Mesenchymal stem cell (in vitro differentiated cells and primary cell): ENCODE measurements around the gene ZNF609.

Experiments
- DNase-seq: peaks from one replicate; pipeline ENCODE4 v3.0.0-alpha.2; 2013
- H2AFZ ChIP-seq: one replicate; pipeline ENCODE4 v1.6.1; 2013; ENCODE audit warnings: low read depth, mild to moderate bottlenecking, control low read depth, inconsistent platforms, low read length, moderate library complexity
- H2AK5ac ChIP-seq: 2 replicates; pipeline ENCODE4 v1.6.1; 2013; ENCODE audit warnings: low read length, moderate library complexity, mild to moderate bottlenecking, inconsistent platforms; ENCODE audit not compliant: severe bottlenecking
- H2BK120ac ChIP-seq: one replicate; pipeline ENCODE4 v1.6.1; 2013; ENCODE audit warnings: low read depth, mild to moderate bottlenecking, inconsistent platforms, low read length, moderate library complexity
- H2BK12ac ChIP-seq, 2 experiments: one replicate each; pipeline ENCODE4 v1.6.1; 2013; ENCODE audit warnings: inconsistent platforms in 2 of 2, low read length in 2 of 2, mild to moderate bottlenecking in 2 of 2, moderate library complexity in 2 of 2, control low read depth in 1 of 2
- H2BK15ac ChIP-seq: one replicate; pipeline ENCODE4 v1.6.1; 2013; ENCODE audit warnings: mild to moderate bottlenecking, low read depth, inconsistent platforms; ENCODE audit not compliant: poor library complexity, severe bottlenecking
- H2BK5ac ChIP-seq: 2 replicates; pipeline ENCODE4 v1.6.1; 2013; ENCODE audit warnings: low read depth, mild to moderate bottlenecking, low read length, control low read depth, inconsistent platforms; ENCODE audit not compliant: poor library complexity, severe bottlenecking
- H3K14ac ChIP-seq, 2 experiments: one replicate each; pipeline ENCODE4 v1.6.1; 2013; ENCODE audit warnings: inconsistent platforms in 2 of 2, low read length in 2 of 2, control low read depth in 1 of 2, mild to moderate bottlenecking in 1 of 2, moderate library complexity in 1 of 2
- H3K18ac ChIP-seq, 2 experiments: one replicate each; pipeline ENCODE4 v1.6.1; 2013; ENCODE audit warnings: inconsistent platforms in 2 of 2, low read length in 2 of 2, control low read depth in 1 of 2, low read depth in 1 of 2, mild to moderate bottlenecking in 1 of 2
- H3K23ac ChIP-seq, 2 experiments: one replicate each; pipeline ENCODE4 v1.6.1; 2013; ENCODE audit warnings: inconsistent platforms in 2 of 2, low read length in 2 of 2, mild to moderate bottlenecking in 2 of 2, moderate library complexity in 2 of 2, control low read depth in 1 of 2
- H3K27ac ChIP-seq: 2 replicates; pipeline ENCODE4 v1.5.1; 2013; ENCODE audit warnings: mild to moderate bottlenecking, moderate library complexity, low read length, control low read depth, inconsistent platforms; ENCODE audit not compliant: poor library complexity, severe bottlenecking
- H3K27me3 ChIP-seq, 2 experiments: 2 replicates each; pipeline versions ENCODE4 v1.6.1 to v1.7.0; 2013; ENCODE audit warnings: low read length in 2 of 2, mild to moderate bottlenecking in 2 of 2, moderate library complexity in 2 of 2, control low read depth in 1 of 2, inconsistent platforms in 1 of 2; ENCODE audit not compliant: control insufficient read depth in 1 of 2, insufficient read depth in 1 of 2
- H3K36me3 ChIP-seq, 2 experiments: 2 replicates each; pipeline versions ENCODE4 v1.6.1 to v1.7.0; 2013; ENCODE audit warnings: low read length in 2 of 2, control low read depth in 1 of 2, inconsistent platforms in 1 of 2, low read depth in 1 of 2, mild to moderate bottlenecking in 1 of 2; ENCODE audit not compliant: insufficient read depth in 2 of 2, control insufficient read depth in 1 of 2
- H3K4ac ChIP-seq, 2 experiments: one replicate each; pipeline ENCODE4 v1.6.1; 2013; ENCODE audit warnings: inconsistent platforms in 2 of 2, low read length in 2 of 2, mild to moderate bottlenecking in 2 of 2, moderate library complexity in 2 of 2, control low read depth in 1 of 2, low read depth in 1 of 2
- H3K4me1 ChIP-seq: 2 replicates; pipeline ENCODE4 v1.6.1; 2013; ENCODE audit warnings: low read depth, low read length, control low read depth; ENCODE audit not compliant: control insufficient read depth, insufficient read depth
- H3K4me2 ChIP-seq: 2 replicates; pipeline ENCODE4 v1.6.1; 2013; ENCODE audit warnings: low read length, mild to moderate bottlenecking, inconsistent platforms; ENCODE audit not compliant: poor library complexity, severe bottlenecking
- H3K4me3 ChIP-seq, 2 experiments: 2 replicates each; pipeline versions ENCODE4 v1.5.1 to v1.7.0; 2013; ENCODE audit warnings: low read length in 2 of 2, mild to moderate bottlenecking in 2 of 2, control low read depth in 1 of 2, low read depth in 1 of 2; ENCODE audit not compliant: insufficient read depth in 1 of 2
- H3K79me1 ChIP-seq: replicated peaks from 2 replicates; pipeline ENCODE4 v1.6.1; 2013; ENCODE audit warnings: mild to moderate bottlenecking, control low read depth, low read length, inconsistent platforms; ENCODE audit not compliant: poor library complexity, severe bottlenecking
- H3K9ac ChIP-seq: 2 replicates; pipeline ENCODE4 v1.7.0; 2013; ENCODE audit warnings: mild to moderate bottlenecking, low read length, moderate library complexity
- H3K9me3 ChIP-seq: 2 replicates; pipeline ENCODE4 v1.7.0; 2013; ENCODE audit warnings: mild to moderate bottlenecking, low read length; ENCODE audit not compliant: control insufficient read depth
- H4K8ac ChIP-seq: one replicate; pipeline ENCODE4 v1.6.1; 2013; ENCODE audit warnings: inconsistent platforms, mild to moderate bottlenecking, low read length, moderate library complexity
- H4K91ac ChIP-seq: one replicate; pipeline ENCODE4 v1.6.1; 2013; ENCODE audit warnings: mild to moderate bottlenecking, low read length, inconsistent platforms
- WGBS: methylation state at CpG from one replicate; pipeline ENCODE4 v1.1.7; 2013; ENCODE audit warnings: mixed read lengths; 5-methylcytosine and 5-hydroxymethylcytosine counted together

Gene ZNF609

DNA sequence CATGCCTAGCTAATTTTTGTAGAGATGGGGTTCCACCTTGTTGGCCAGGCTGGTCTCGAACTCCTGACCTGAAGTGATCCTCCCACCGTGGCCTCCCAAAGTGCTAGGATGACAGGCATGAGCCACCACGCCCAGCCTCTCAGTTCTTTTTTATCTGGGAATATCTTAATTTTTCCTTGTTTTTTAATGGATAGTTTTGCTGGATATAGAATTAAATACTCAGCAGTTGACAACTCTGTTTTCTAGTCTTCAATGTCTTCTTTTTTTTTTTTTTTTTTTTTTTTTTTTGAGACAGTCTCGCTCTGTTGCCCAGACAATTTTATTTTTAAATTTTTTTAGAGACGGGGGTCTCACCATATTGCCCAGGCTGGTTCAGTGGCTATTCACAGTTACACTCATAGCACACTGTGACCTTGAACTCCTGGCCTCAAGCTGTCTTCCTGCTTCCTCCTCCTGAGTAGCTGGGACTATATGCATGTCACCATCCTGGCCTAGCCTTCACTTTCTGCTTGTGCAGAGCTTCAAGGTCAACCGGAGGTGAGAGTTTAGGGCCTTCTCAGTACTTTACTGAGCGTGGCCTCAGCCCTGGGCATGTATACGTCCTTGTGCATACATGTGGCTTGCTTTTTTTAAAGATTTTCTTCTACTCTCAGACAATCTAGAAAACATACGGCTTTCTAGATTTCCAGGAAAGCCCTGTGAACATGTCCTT is 120.5 kb downstream of the ZNF609 start:
- no peak overlapping the region for H4K8ac ChIP-seq
- no peak overlapping the region for H2BK12ac ChIP-seq
- no peak for DNase-seq
- no peak overlapping the region for H3K4me3 ChIP-seq
- H2BK5ac ChIP-seq = no peak overlapping the region
- H3K36me3 ChIP-seq = peaks cover 0 to 11% of the 10 kb centered on the region in 2 experiments
- H3K23ac ChIP-seq = no peak overlapping the region
- no peak overlapping the region for H4K91ac ChIP-seq
- 95% methylated on average over 8 of the region's 9 CpGs for WGBS
- H3K27ac ChIP-seq = no peak overlapping the region
- H3K14ac ChIP-seq = no peak overlapping the region
- H2BK120ac ChIP-seq = no peak overlapping the region
- H2AFZ ChIP-seq = no peak overlapping the region
- peaks cover 36% of the 10 kb centered on the region for H3K79me1 ChIP-seq
- no peak overlapping the region for H2AK5ac ChIP-seq
- peaks cover 2% of the 10 kb centered on the region for H3K4me1 ChIP-seq
- H3K4me2 ChIP-seq = no peak overlapping the region
- no peak overlapping the region for H3K4ac ChIP-seq
- H2BK15ac ChIP-seq = no peak overlapping the region
- H3K9me3 ChIP-seq = peaks cover 25% of the 10 kb centered on the region
- H3K27me3 ChIP-seq = no peaks in the 10 kb centered on the region
- H3K18ac ChIP-seq = no peak overlapping the region
- no peak overlapping the region for H3K9ac ChIP-seq

DNA sequence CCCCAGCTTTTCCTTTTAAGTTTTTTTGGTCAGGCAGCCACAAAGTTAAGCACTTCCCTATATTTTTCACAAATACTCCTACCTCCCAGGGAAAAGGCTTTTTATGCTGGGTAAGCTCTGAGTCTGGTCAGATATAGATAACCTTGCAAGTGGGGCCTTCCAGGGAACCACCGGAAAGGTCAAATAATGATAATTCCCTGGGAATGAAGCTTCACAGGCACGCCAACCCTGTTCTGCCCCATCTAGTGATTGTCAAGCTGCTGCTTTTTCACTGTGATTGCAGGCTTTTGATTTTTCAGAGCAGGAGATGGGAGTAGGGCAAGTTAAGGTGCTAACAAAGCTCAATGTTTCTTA is 121.0 kb downstream of the ZNF609 start:
- Histone ChIP-seq H3K23ac (no peak overlapping the region), H3K18ac (no peak overlapping the region), H4K91ac (no peak overlapping the region), H3K4me1 (peaks cover 4% of the 10 kb centered on the region), H3K27ac (no peak overlapping the region), H2AK5ac (no peak overlapping the region), H3K79me1 (peaks cover 39% of the 10 kb centered on the region), H3K4me3 (no peak overlapping the region), H2BK5ac (no peak overlapping the region), H3K14ac (no peak overlapping the region), H3K27me3 (no peaks in the 10 kb centered on the region), H2BK120ac (no peak overlapping the region), H2BK12ac (no peak overlapping the region), H3K9ac (no peak overlapping the region), H2BK15ac (no peak overlapping the region), H3K4me2 (no peak overlapping the region), H3K4ac (no peak overlapping the region), H3K36me3 (peaks cover 0 to 11% of the 10 kb centered on the region in 2 experiments), H2AFZ (no peak overlapping the region), H3K9me3 (peaks cover 25% of the 10 kb centered on the region), H4K8ac (no peak overlapping the region)
- whole genome bisulfite sequencing = 75% methylated on average over 2 of the region's 2 CpGs
- DNase-seq = no peak

DNA sequence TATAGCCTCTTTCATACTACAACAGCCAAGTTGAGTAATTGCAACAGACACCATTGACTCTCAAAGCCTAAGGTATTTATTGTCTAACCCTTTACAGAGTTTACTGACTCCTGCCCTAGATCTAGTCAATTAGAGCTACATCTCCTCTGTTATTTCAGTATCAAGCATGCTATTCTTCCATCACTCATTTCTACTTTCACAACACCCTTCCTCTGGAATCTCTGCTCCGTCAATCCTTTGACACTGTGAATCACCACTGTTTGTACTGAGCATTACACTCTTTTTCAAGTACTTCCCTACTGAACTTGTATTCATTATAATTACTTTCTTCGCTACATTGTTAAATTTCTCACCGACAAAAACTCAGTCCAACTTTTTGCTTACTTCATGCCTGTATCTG is 121.8 kb downstream of the ZNF609 start:
- H2BK5ac ChIP-seq = no peak overlapping the region
- no peak overlapping the region for H3K14ac ChIP-seq
- no peak overlapping the region for H3K18ac ChIP-seq
- no peak overlapping the region for H3K4me3 ChIP-seq
- H4K91ac ChIP-seq = no peak overlapping the region
- H3K79me1 ChIP-seq = peaks cover 41% of the 10 kb centered on the region
- no peak overlapping the region for H2AFZ ChIP-seq
- H3K23ac ChIP-seq = no peak overlapping the region
- H3K27me3 ChIP-seq = no peaks in the 10 kb centered on the region
- peaks cover 0 to 11% of the 10 kb centered on the region in 2 experiments for H3K36me3 ChIP-seq
- peaks cover 25% of the 10 kb centered on the region for H3K9me3 ChIP-seq
- H3K4ac ChIP-seq = no peak overlapping the region
- H2BK120ac ChIP-seq = no peak overlapping the region
- H4K8ac ChIP-seq = no peak overlapping the region
- peaks cover 4% of the 10 kb centered on the region for H3K4me1 ChIP-seq
- no peak overlapping the region for H2BK12ac ChIP-seq
- 83% methylated on average over 3 of the region's 3 CpGs for WGBS
- H3K4me2 ChIP-seq = no peak overlapping the region
- peak; percentile 78 for DNase-seq
- H2AK5ac ChIP-seq = no peak overlapping the region
- no peak overlapping the region for H2BK15ac ChIP-seq
- no peak overlapping the region for H3K27ac ChIP-seq
- no peak overlapping the region for H3K9ac ChIP-seq

DNA sequence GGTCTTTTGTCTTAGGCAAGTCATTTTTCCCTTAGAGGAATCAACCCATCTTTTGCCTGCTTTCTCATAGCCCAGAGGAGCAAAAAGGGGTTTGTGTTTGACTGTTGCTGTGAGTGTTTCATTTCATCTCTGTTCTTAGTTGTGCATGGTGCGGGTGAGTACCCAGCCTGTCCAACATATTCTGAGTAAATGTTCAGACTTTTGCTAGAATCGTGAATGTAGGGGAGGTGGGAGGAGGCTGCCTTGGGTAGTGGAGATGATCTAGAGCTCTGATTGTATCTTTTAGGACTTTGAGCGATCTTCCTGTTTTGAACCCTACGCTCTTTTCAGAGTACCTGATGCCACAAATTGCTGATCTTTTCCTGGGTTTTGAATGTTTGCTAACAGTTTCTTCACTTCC is 123.1 kb downstream of the ZNF609 start:
- H3K14ac ChIP-seq = no peak overlapping the region
- no peak overlapping the region for H2AFZ ChIP-seq
- no peak overlapping the region for H2BK5ac ChIP-seq
- H4K8ac ChIP-seq = no peak overlapping the region
- no peak overlapping the region for H3K4me2 ChIP-seq
- no peak overlapping the region for H3K9ac ChIP-seq
- H3K18ac ChIP-seq = no peak overlapping the region
- no peak overlapping the region for H3K23ac ChIP-seq
- no peak overlapping the region for H3K27ac ChIP-seq
- no peak overlapping the region for H3K4me3 ChIP-seq
- peaks cover 25% of the 10 kb centered on the region for H3K9me3 ChIP-seq
- H4K91ac ChIP-seq = no peak overlapping the region
- no peaks in the 10 kb centered on the region for H3K27me3 ChIP-seq
- H3K4ac ChIP-seq = no peak overlapping the region
- H2BK12ac ChIP-seq = peak overlapping the region in 1 of 2 experiments; percentile 22
- no peak overlapping the region for H2BK15ac ChIP-seq
- no peak overlapping the region for H2BK120ac ChIP-seq
- H3K36me3 ChIP-seq = peaks cover 0 to 11% of the 10 kb centered on the region in 2 experiments
- no peak overlapping the region for H2AK5ac ChIP-seq
- WGBS = 98% methylated on average over 4 of the region's 4 CpGs
- no peak for DNase-seq
- H3K4me1 ChIP-seq = peaks cover 4% of the 10 kb centered on the region
- peaks cover 40% of the 10 kb centered on the region for H3K79me1 ChIP-seq
